Right atrium auricular region (tissue), 2 donors: ENCODE results near the gene CCM2. TPM values are rescaled to one million over a fixed set of nuclear protein-coding genes. Genes with fewer than 3 reads are reported as not detected.
A peak's percentile ranks its signal among the peaks of the same experiment; 100 is the strongest.

ENCODE experiments used
- DNase-seq: peaks from one replicate; pipeline ENCODE4 v3.0.0-alpha.2; 2019; ENCODE audit warnings: low spot score
- H3K27ac ChIP-seq, 2 donors: fragments of 200-600 bp; sonication (generic); 1 replicate in 1 of 2; 2 replicates in 1 of 2; pipeline ENCODE4 v1.5.1; 2016 to 2019
- H3K27me3 ChIP-seq, 2 donors: fragments of 200-600 bp; sonication (generic); one replicate each; pipeline versions ENCODE4 v1.5.1 to v1.6.0; 2017 to 2019
- H3K36me3 ChIP-seq: fragments of 200-600 bp; sonication (generic); one replicate; pipeline ENCODE4 v1.5.1; 2016
- H3K4me1 ChIP-seq, 2 donors: fragments of 200-600 bp; sonication (generic); one replicate each; pipeline versions ENCODE4 v1.5.1 to v1.6.0; 2017 to 2019
- H3K4me3 ChIP-seq, 2 donors: fragments of 200-600 bp; sonication (generic); 1 replicate in 1 of 2; 2 replicates in 1 of 2; pipeline ENCODE4 v1.5.1; 2017 to 2019; ENCODE audit warnings: mild to moderate bottlenecking in 1 of 2, moderate library complexity in 1 of 2
- H3K9me3 ChIP-seq, 2 donors: fragments of 200-600 bp; sonication (generic); one replicate each; pipeline ENCODE4 v1.5.1; 2019
- CTCF ChIP-seq, 2 donors: fragments of 200-600 bp; sonication (generic); IDR thresholded peaks; one replicate each; pipeline ENCODE4 v1.5.1; 2019; ENCODE audit warnings: antibody characterized with exemption in 2 of 2
- total RNA-seq, 2 donors: library from RNA; depleted of rRNA; stranded (reverse); fragments of >200 nt; gene quantifications; one replicate each; pipeline ENCODE4 v1.1.0, GENCODE V29; 2016

The CCM2 gene
- total RNA-seq, 2 donors from 2014 or later = 26.5 to 34.0 TPM

- no peak overlapping the region for H3K27ac ChIP-seq
- TF ChIP-seq CTCF (IDR thresholded peaks at IDR 0.05) = no peak
These were observed 5.0 kb upstream of the CCM2 start for GRCh38 chr7:44994877-44995554.

GRCh38 chr7:44995555-44996493 lies 4.2 kb upstream of the CCM2 start:
- Histone ChIP-seq H3K4me3 (no peak overlapping the region), H3K27ac (no peak overlapping the region), H3K9me3 (no peaks in the 10 kb centered on the region), H3K27me3 (no peaks in the 10 kb centered on the region), H3K36me3 (no peaks in the 10 kb centered on the region), H3K4me1 (peaks cover 0 to 18% of the 10 kb centered on the region in 2 donors)
- DNase-seq = no peak
- TF ChIP-seq CTCF (IDR thresholded peaks at IDR 0.05) = no peak

More at GRCh38 chr7:44994877-44995554, 5.0 kb upstream of the CCM2 start:
- H3K4me3 ChIP-seq = no peak overlapping the region
- H3K9me3 ChIP-seq = no peaks in the 10 kb centered on the region
- DNase-seq = no peak
- H3K27me3 ChIP-seq = no peaks in the 10 kb centered on the region
- peaks cover 0 to 23% of the 10 kb centered on the region in 2 donors for H3K4me1 ChIP-seq
- no peaks in the 10 kb centered on the region for H3K36me3 ChIP-seq

GRCh38 chr7:44998153-44998871 lies 1.7 kb upstream of the CCM2 start:
- Histone ChIP-seq H3K9me3 (no peaks in the 10 kb centered on the region), H3K4me3 (no peak overlapping the region), H3K27ac (peak overlapping the region; percentile 81 to 89), H3K27me3 (no peaks in the 10 kb centered on the region), H3K4me1 (peaks cover 0 to 28% of the 10 kb centered on the region in 2 donors), H3K36me3 (no peaks in the 10 kb centered on the region)
- TF ChIP-seq CTCF (IDR thresholded peaks at IDR 0.05) = no peak
- DNase-seq = no peak

GRCh38 chr7:44999245-45000092 lies 532 bp upstream of the CCM2 start:
- peak in 1 of 2 donors; percentile 33 for TF ChIP-seq CTCF (IDR thresholded peaks at IDR 0.05)
- peak overlapping the region; percentile 81 to 89 for H3K27ac ChIP-seq
- H3K27me3 ChIP-seq = no peaks in the 10 kb centered on the region
- DNase-seq = peak; percentile 98
- H3K4me1 ChIP-seq = peaks cover 0 to 28% of the 10 kb centered on the region in 2 donors
- H3K36me3 ChIP-seq = no peaks in the 10 kb centered on the region
- peak overlapping the region; percentile 46 to 84 for H3K4me3 ChIP-seq
- H3K9me3 ChIP-seq = no peaks in the 10 kb centered on the region

GRCh38 chr7:45001138-45001694 lies 1.2 kb downstream of the CCM2 start:
- Histone ChIP-seq H3K36me3 (no peaks in the 10 kb centered on the region), H3K9me3 (no peaks in the 10 kb centered on the region), H3K4me3 (peak overlapping the region; percentile 82 to 84), H3K27ac (peak overlapping the region; percentile 93 to 94), H3K4me1 (peaks cover 0 to 35% of the 10 kb centered on the region in 2 donors), H3K27me3 (no peaks in the 10 kb centered on the region)
- no peak for TF ChIP-seq CTCF (IDR thresholded peaks at IDR 0.05)
- DNase-seq = no peak
